ENCODE results near the gene LIX1L.

The LIX1L gene

DNA sequence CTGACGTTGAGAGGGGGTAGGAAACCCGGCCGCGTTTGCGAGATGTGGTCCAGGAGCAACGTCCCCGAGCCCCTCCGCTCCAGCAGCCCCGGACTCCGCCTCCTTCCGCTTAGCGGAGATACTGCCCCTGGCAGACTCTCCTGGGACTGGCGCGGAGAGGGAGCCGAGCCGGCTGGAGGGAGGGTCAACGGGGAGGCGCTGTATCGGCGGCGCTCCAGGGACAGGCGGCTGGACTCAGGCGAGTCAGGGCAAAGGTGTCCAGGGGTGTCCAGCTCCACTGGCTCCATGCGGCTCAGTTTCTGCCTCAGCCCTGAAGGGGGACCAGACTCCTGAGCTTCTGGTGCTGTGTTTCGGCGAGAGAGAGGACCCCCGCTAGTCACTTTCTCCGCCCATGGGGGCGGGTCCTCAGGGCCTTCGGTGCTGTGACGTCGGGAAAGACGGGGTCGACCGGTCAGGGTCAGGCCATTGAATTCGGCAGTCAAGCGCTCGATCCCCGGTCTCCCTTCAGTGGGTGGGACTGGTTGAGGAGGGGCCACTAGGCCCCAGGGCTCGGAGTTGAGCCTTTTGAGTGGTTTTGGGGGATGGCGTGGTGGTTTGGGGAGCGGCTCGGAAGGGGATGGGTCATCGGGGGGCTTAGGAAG is 2.8 kb upstream of the LIX1L start:
- TF ChIP-seq CTCF (IDR thresholded peaks at IDR 0.05; ENCODE audit: extremely low read depth, missing control alignments): no peak
- DNase-seq (ENCODE audit: low spot score): peak; percentile 62

GRCh38 chr1:145959957-145960467 is 2.2 kb upstream of the LIX1L start:
- DNase-seq (ENCODE audit: low spot score): peak; percentile 19
- TF ChIP-seq CTCF (IDR thresholded peaks at IDR 0.05; ENCODE audit: extremely low read depth, missing control alignments): no peak

DNA sequence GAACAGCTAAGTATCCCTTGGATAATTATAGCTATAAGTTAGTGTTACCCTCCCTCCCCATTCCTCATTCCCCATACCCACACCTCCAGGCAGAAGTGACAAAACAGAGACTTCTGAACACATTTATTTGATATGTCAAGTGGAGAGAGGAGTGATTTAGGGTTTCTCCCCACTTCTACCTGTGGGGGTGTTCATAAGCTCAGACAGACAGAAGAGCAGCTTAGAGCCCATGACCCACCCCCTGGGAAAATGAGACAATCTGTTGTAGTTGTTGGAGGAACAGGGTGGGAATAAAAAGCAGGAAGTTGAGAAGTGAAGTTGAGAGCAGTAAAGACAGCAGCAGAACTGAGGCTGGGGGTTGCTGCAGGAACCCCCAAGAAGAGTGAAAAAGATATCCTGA is 1.5 kb upstream of the LIX1L start:
- DNase-seq (ENCODE audit: low spot score): no peak
- TF ChIP-seq CTCF (IDR thresholded peaks at IDR 0.05; ENCODE audit: extremely low read depth, missing control alignments): no peak

DNA sequence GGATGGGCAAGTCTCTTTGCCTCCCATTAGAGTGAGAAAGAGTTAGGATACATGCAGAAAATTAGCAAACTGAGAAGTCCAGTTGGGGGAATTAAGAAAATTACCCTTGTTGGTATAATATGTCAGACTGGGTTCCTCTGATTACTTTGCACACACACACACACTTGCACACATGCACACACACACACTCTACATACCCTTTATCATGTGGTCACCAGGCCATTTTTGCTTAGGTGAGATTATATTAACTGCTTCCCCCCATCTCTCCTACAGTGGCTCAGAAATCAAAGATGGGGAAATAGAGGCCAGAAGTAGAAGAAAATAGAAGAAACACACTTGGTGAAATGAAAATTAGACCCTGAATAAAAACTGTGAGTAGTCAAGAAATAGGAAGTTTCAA is 917 bp upstream of the LIX1L start:
- no peak for TF ChIP-seq CTCF (IDR thresholded peaks at IDR 0.05; ENCODE audit: extremely low read depth, missing control alignments)
- no peak for DNase-seq (ENCODE audit: low spot score)

DNA sequence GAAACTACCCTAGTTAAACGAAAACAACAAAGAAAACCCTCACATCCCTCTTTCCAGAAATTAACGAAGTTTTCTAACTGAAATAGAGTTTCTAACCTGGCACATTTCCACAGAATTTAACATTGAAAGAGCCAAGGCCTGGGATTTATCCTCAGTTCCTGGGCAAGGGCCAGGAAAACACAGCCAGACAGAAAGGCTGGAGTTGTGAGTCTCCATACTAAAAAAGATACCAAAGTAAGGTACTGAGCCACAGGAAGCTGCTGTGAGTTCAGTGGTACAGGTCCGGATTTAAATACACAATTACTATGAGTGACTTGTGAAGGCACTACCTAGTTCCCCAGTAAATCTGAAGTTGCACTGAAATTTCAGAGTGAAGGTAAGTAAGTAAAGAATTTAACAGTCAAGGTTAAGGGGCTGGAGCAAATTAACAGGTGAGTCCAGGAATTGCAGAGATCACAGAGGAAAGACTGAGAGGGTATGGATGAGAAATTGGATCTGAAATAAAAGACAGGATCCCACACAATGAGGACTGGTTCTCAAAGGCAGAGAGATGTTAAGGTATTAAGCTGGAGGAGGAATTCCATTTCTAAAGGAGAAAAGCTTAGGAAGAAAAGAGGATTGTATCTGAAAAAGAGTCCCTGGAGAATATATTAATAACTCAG is 905 bp downstream of the LIX1L start:
- DNase-seq (ENCODE audit: low spot score): peak; percentile 33
- no peak for TF ChIP-seq CTCF (IDR thresholded peaks at IDR 0.05; ENCODE audit: extremely low read depth, missing control alignments)

DNA sequence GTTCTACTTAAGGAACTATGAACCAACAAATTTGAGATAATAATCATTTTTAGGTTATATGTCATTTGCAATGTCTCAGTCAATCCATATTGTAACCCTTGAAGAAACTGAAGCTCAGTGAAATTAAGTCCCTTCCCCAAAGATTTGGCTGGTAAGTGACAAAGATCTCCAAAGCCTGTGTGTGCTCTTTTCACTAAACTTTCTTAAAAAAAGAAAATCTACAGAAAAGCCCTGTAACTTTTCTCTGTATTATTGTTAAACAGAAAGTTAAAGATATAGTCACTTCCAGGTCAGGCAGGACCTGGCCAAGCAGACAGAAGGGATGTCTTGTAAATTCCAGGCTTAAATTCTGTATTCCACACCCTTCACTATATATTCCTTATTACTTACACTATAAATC is 1.5 kb downstream of the LIX1L start:
- TF ChIP-seq CTCF (IDR thresholded peaks at IDR 0.05; ENCODE audit: extremely low read depth, missing control alignments): no peak
- DNase-seq (ENCODE audit: low spot score): no peak

GRCh38 chr1:145955436-145955835 is 2.4 kb downstream of the LIX1L start:
- no peak for DNase-seq (ENCODE audit: low spot score)
- no peak for TF ChIP-seq CTCF (IDR thresholded peaks at IDR 0.05; ENCODE audit: extremely low read depth, missing control alignments)

Data from GM20000 (cell line).